Glomerular visceral epithelial cell (primary cell): ENCODE data around the gene HMGCS1.
"Not testable (repeated sequence)": the region's sequence is repeated elsewhere in the genome, so short reads cannot be mapped to it uniquely, and the experiment has no call there.

Source experiments
- DNase-seq: peaks from one replicate; pipeline ENCODE4 v3.0.0-alpha.2; 2016; ENCODE audit errors: extremely low spot score

HMGCS1 gene

DNA sequence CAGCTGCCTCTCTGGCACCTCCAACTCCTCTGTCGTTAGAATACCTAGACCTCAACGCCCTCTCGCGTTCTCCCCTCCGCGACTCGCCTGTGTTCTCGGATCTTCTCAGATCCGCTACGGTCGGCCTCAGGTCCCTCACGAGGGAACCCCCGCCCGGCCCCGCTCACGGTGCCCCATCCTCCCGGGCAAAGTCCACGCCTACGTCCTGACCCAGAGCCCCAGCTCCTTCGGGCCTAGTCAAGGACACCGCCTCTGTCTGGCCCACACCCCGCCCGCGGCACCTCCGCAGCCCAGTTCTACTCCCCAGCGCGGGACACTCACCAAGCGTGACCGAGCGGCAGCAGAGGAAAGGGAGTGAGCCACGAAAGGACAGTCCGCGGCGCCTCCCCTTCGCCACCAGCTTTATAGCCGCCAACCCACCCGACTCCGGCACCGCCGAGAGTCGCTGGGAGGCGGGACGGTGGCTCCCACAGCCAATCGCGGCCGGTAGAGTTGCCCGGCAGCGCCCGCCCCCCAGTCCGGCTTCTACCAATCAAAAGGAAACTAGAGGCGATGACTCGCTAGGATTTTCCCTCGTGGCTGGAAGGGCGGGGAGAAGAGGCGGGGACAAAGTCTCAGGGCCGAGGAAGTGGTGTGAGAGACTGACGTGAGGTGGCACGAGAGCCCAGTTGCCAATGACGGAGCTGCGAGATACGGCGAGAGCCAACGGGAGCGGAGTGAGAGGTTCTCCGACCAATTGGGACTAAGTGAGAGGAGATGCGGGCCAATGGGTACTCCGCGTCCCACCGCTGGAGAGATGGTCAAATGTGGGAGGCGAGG lies at the start of gene HMGCS1:
HMGCS1 (minus strand) TSS at position 378 of the 819 bp plus-strand sequence. CDS start 14,447 bp downstream, outside the sequence.
- DNase-seq, result peak; percentile 100

DNA sequence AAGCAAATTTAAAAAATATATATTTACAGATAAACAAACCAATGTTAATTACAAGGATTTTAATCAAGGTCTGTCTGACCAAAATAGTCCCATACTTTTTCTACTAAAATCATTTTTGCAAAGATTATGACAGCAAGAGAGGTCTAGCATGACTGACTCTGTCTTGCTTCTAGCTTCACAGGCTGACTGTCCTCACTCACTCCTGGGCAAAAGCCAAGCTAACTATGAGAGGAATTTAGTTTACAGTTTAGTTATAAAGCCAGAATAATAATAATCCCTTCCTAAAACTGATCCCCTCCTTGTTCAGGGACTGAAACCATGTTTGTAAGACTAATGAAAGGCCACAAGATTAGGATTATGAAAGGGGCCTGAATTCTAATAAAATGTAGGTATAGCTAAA lies 45.5 kb upstream of the HMGCS1 start:
- no peak for DNase-seq

DNA sequence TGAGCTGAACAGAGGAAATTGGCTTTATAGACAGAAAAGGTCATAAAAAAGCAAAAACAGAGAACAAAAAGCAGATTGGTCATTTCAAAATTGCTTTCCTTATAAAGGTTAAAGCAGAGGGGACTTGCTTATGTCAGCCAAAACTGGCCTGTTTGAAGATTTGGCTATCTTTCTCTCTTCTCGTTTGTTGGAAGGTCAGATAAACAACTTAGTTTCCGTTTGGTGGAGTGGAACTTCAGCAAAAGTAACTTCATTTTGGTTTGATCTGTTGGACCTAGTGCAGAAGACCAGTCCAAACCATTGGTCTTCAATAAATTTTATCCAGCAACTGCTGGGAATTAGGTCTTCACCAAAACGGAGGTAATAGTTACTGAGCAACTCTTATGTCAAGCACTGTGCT lies 45.1 kb upstream of the HMGCS1 start:
- no peak for DNase-seq

DNA sequence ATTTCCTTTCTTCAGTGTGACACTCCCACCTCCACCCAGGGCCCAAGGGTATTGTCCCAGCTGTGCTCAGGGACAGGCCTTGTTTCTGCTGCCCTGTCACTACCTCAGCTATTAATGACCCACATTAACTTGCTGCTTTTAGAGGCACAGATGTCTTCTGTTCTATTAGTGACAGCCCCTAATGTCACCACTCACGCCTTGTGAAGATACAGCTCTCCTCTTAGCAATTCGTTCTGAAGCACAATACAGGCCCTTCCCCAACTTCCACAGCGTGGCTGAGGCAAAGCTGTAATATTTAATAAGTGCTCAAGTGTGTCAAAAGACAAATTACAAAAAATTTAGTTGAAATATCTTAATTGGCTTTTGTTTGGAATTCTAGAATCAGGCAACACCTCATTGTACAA lies 44.7 kb upstream of the HMGCS1 start:
- DNase-seq, result no peak

DNA sequence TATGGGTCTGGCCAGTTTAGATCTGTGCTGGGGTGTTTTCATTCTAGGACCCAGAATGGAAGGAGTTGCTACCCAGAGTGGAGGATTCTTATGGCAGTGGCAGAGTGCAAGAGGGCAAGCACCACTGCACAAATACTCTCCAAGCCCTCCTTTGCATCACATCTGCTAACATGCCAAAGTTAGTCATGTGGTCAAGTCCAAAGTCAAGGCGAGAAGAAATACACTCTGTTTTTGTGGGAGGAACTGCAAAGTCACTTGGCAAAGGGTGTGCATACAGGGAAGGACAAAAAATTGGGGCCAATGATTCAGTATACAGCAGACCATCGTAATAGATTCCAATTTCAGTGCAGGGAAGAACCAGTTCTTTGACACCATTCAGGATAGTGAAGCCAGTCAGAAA lies 43.9 kb upstream of the HMGCS1 start:
- no peak for DNase-seq

DNA sequence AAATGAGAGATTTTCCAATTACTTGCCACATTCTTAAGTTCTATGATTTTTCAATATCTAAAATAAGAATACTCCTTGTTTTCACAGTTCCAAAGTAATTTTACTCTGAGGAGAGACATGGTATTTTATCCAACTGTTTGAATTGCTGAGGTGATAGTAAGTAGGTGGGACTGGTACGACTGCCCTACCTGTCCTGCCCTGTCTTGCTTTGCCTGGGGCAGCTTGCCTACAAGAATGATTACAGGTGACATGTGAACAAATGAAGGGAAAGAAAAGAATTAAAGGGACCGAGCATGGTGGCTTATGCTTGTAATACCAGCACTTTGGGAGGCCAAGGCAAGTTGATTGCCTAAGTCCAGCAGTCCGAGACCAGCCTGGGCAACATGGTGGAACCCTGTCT lies 41.6 kb upstream of the HMGCS1 start:
- DNase-seq, result no peak

DNA sequence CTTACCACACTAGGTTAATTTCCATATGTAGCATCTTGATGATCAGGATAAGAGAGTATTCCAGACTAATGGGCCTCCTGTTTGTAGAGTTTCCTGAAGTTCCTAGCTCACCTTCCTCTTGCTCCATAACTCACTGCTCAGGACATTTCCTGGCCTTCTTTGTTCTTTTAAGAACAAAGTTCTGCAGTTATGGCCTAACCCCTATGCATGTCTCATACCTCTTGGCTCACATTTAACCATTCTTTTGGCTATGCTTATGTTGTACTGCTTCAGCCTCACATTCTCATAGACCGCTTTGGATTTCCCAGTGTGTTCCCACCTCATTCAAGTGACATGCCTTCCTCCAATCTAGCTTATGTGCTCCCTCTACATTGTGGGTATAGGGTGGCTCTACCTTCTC lies 40.5 kb upstream of the HMGCS1 start:
- DNase-seq, result no peak

DNA sequence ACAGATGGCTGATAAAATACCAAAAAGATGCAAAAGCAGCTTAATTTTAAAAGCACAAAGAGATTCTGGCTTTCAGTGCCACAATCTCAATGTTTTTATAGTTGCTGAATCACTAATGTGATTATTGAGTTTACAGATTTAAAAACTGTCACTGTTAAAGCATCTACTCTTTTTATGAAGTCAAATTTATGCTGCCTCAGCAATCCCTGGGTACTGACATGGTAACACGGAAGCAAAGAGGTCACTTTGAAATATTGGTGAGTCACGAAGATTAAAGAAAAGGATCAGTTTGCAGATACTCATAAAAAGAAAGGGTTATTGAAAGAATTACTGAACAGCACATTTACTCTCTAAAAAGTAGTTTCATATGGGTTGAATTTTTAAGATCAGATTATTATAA lies 39.7 kb upstream of the HMGCS1 start:
- no peak for DNase-seq

DNA sequence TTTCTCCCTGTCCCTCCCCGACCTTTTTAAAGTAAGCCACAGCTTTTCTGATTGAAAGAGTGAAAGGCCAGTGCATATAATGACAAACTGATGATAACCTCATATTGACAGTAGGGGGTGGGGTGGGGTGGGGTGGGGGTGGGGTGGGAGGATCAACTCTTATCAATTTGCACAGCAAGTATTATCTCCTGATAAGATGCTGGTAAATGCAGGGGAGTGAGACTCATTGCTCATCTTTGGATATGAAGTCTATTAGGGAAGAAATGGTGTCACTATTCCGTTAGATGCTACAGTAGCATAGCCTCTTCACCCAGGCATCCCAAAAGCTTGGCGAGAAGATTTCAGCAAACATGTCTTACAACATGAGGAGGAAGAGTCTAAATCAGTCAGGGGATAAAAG lies 38.9 kb upstream of the HMGCS1 start:
- DNase-seq, result no peak

DNA sequence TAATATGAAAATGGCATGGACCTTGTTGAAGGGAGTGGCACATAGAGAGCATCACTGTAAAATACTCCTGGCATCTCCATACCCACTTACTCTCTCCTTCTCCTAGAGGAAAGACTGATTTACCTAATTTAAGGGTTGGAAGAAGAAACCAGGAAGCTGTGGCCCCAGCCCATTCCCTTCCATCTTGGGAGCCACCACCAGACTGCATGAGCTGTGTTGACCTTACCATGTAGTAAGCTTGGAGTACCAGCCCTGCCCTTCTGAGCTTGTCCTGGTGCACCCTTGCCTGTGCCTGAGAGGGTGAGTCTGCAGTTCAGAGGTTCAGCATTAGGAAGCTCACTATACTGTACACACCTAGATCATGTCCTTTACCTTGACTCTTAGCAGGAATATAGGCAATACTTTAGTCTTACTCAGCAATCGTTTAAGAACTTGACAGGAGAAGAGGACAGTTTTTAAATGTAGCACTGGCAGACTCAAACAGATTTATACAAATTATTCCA lies 35.7 kb upstream of the HMGCS1 start:
- DNase-seq, result no peak

DNA sequence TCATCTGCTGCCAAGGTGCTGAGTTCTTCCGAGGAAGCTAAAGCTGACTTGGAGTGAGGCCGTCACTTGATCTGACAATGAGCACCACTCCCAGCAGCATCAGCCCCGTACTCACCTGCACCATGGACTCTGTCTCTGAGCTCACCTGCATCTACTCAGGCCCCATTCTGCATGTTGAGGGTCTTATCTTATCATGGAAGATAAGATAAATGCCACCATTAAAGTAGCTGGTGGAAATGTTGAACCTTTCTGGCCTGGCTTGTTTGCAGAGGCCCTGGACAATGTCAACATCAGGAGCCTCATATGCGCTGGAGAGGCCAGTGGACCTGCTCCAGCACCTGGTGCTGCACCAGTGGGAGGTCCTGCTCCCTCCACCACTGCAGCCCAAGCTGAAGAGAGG lies 35.0 kb upstream of the HMGCS1 start:
- no peak for DNase-seq

DNA sequence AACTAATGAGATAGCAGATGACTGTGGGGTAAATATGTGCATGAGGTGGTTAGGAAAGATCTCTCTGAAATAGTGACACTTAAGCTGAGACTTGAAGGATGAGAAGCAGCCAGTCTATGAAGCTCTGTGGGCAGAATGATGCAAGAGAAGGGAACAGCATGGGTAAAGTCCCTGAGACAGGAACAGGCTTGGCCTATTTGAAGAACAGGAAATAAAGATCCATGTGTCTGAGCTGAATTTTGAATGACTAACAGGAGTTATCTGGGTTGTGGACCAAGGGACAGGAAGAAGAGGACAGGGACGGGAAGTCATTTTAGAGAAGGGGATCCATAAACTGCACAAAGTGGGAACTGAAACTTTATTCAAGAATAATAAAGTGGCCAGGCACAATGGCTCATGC lies 25.6 kb upstream of the HMGCS1 start:
- DNase-seq, result no peak

DNA sequence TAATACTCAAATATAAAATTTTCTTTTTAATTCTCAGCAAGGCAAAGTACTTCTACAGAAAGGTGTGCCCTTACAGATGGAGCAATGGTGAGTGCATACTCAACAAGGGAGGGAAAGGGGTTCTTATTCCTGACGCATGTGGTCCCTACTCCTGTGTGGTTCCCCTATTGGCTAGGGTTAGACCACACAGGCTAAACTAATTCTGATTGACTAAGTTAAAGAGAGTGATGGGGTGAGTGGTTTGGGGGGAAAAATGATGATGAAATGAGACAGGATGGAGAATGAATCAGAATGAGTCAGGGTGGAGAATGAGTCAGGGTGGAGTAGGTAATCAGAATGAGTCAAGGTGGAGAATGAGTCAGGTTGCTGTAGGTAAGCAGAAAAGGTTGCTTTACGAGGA lies 22.9 kb upstream of the HMGCS1 start:
- peak; percentile 20 for DNase-seq

DNA sequence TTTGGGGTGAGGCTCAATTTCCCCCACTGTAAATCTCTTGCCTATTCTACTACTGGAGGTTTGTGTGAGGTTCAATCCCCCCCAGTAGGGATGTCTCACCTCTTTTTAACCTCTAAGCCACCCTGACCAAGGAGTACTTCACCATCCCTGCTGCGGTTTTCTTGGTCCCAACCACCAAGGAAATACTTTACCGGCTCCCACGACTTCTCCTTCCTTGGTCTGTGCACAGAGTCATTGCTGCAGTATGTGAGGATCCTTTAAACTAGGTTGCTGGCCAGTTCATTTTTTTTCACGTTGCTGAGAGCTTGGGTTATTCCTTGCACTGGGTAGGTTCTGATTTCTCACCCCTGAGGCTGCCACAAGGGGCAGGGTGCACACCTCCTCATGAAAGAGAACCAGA lies 22.5 kb upstream of the HMGCS1 start:
- no peak for DNase-seq

DNA sequence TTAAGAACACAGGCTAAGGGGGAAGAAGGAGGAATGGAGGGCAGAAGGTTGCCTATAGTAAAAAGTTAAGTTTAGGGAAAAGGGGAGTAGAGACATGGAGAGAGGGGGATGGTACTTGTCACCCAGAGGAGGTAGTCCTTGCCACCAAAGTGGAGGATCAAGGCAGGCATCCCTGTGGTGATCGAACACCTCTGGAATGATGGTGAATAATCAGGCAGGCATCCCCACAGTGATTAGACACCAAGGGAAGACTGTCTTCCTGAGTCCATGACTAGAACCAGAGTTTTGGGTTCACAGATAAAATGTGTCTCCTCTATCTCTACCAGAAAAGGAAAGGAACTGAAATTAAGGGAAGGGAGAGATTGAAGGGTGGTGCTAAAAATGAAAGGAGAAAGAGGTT lies 19.2 kb upstream of the HMGCS1 start:
- peak; percentile 16 for DNase-seq

DNA sequence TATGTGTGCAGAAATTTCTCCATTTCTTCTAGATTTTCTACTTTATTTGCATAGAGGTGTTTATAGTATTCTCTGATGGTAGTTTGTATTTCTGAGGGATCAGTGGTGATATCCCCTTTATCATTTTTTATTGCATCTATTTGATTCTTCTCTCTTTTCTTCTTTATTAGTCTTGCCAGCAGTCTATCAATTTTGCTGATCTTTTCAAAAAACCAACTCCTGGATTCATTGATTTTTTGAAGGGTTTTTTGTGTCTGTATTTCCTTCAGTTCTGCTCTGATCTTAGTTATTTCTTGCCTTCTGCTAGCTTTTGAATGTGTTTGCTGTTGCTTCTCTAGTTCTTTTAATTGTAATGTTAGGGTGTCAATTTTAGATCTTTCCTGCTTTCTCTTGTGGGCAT lies 12.4 kb upstream of the HMGCS1 start:
- DNase-seq, result not testable (repeated sequence)

DNA sequence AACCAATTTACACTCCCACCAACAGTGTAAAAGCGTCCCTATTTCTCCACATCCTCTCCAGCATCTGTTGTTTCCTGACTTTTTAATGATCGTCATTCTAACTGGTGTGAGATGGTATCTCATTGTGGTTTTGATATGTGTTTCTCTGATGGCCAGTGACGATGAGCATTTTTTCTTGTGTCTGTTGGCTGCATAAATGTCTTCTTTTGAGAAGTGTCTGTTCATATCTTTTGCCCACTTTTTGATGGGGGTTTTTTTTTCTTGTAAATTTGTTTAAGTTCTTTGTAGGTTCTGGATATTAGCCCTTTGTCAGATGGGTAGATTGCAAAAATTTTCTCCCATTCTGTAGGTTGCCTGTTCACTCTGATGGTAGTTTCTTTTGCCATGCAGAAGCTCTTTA lies 10.3 kb upstream of the HMGCS1 start:
- DNase-seq, result not testable (repeated sequence)

DNA sequence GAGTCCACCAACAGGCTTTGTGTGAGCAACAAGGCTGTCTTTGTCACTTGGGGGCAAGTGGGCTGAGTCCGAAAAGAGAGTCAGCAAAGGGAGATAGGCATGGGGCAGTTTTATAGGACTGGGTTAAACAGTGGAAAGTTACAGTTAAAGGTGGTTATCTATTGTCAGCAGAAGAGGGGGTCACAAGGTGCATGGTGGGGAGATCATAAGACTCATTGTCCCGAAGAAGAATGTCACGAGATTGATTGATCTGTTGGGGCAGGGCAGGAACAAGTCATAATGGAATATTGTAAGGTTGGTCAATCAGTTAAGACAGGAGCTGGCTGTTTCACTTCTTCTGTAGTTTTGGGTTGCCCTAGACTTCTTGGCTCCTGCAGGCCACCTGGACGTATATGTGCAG lies 7.6 kb upstream of the HMGCS1 start:
- no peak for DNase-seq

DNA sequence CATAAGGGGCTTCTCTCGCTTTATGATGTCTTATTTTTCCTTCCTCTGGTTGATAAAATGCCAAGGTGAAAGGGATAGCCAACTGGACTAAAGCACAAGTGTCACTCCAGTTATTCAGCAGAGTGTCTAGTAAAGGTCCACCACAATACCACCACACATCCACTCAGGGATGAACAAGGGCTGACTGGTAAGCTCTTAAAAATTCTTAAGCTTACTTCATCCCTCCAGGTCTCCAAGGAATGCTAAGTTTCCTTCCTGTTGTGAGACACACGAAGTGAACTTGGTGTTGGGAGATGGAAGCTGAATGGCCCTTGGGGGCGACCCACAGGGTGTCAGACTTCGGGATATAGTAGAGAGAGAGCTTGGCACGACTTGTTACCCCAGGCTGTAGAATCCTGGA lies 3.2 kb upstream of the HMGCS1 start:
- peak; percentile 16 for DNase-seq

DNA sequence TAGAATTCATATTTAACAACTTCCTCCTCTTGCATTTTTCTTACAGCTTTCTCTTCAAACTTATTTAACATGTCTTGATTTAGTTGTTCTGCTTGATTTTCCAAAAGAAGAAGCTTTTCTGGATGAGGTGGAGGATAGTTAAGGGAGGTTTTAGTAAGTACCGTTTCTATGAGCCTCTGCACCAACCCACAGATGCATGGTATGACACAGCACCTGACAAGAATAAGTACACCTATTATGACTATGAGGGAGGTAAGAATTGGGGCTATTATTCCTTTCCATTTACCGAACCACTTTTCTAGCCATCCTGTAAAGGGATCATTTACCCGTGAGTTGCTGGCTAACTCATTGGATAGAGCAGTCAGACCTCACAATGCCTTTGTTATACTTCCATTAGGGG lies 2.5 kb upstream of the HMGCS1 start:
- no peak for DNase-seq

DNA sequence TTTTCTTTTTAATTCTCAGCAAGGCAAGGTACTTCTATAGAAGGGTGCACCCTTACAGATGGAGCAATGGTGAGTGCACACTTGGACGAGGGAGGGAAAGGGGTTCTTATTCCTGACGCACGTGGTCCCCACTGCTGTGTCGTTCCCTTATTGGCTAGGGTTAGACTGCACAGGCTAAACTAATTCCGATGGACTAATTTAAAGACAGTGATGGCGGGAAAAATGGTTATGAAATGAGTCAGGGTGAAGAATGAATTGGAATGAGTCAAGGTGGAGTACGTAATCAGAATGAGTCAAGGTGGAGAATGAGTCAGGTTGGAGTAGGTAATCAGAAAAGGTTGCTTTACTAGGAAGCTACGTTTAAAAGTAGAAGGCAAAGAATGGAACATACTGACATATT lies 2.1 kb upstream of the HMGCS1 start:
- peak; percentile 75 for DNase-seq

DNA sequence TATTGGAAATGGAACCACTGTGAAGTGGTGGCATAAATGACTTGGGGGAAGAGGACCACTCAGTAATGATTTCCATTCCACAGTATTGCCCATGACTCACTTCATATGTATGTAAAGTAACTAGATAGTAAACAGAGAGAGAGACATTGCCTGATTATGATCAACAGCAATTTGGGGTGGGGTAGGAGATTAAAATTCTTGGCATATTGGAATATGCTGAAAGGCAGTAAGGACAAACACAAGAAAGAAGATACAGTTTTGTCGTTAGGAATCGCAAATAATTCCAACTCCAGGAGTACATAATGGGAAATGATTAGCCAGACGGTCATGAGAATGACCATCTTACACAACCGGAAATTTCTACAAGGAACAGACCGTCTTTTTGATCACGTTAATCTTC lies 1.5 kb upstream of the HMGCS1 start:
- no peak for DNase-seq

DNA sequence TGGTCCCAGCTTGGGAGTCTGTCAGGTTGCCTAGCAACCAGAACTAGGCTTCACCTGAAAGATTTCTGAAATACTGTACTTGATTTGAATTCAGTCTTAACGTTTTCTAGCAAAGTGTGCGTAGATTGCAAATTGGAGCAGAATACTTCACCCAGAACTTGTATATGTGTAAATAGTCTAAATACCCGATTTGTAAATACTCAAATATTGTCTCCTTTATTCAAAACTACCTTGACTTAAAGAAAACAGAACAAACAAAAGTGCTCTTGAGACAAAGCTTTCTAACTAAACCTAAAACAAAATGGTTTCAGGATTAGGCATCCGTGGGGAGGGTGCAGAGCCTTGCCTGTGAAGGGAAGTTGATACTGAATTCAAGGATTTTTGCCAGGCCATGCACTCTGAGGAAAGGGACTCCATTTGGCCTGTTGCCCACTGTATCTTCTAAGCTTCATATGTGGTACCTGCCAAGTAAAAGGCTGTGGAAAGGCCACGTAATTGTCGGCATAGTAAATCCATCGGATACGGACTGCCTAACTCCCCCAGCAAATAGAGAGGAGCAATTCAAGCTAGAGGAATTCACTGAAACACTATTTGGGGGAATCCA lies 744 bp upstream of the HMGCS1 start:
- DNase-seq, result no peak

DNA sequence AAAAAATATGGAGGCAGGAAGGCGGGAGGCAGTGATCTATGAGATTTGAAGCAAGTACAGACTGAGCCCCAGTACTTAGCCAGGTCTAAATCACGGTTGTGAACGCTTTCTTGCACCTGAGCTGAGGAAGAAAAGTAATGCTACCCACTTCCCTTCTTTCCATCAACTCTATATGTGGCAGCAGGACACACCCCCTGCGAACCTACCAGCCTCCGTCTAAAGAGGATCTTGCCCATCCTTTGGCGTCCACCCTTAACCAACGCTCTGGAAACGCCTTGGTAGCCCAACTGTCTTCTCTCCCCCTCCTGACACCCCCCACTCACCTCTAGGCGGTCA lies 545 bp downstream of the HMGCS1 start:
- DNase-seq, result no peak
